Lung (tissue), 12 donors: ENCODE measurements around the gene RASL10A. TPM values are rescaled to one million over a fixed set of nuclear protein-coding genes. Genes with fewer than 3 reads are reported as not detected.

Experiments used
- ATAC-seq: fragments of 200-7000 bp; cut with Tn5 transposase; one replicate; pipeline ENCODE4 v1.9.1; 2020; ENCODE audit warnings: moderate number of reproducible peaks; ENCODE audit not compliant: insufficient read depth, low FRiP score
- DNase-seq, 3 donors: peaks; one replicate each; pipeline ENCODE4 v3.0.0-alpha.2; 2013 to 2017
- H3K27ac ChIP-seq, 2 donors: one replicate each; pipeline ENCODE4 v1.5.1; 2013; ENCODE audit warnings: mild to moderate bottlenecking in 2 of 2, moderate library complexity in 2 of 2, control low read depth in 1 of 2, inconsistent platforms in 1 of 2, low read depth in 1 of 2, low read length in 1 of 2
- H3K27me3 ChIP-seq, 3 donors: one replicate each; pipeline ENCODE4 v1.5.1; 2013; ENCODE audit warnings: low read length in 2 of 3; ENCODE audit not compliant: control insufficient read depth in 3 of 3, insufficient read depth in 3 of 3
- H3K36me3 ChIP-seq, 4 donors: one replicate each; pipeline ENCODE4 v1.5.1; 2013; ENCODE audit warnings: low read length in 4 of 4, mild to moderate bottlenecking in 1 of 4, moderate library complexity in 1 of 4; ENCODE audit not compliant: control insufficient read depth in 4 of 4, insufficient read depth in 4 of 4
- H3K4me1 ChIP-seq, 5 donors: one replicate each; pipeline ENCODE4 v1.5.1; 2013; ENCODE audit warnings: low read length in 5 of 5, mild to moderate bottlenecking in 2 of 5, moderate library complexity in 1 of 5; ENCODE audit not compliant: control insufficient read depth in 5 of 5, insufficient read depth in 5 of 5
- H3K4me3 ChIP-seq: one replicate; pipeline ENCODE4 v1.5.1; 2013; ENCODE audit warnings: mild to moderate bottlenecking, control low read depth, moderate library complexity
- H3K9ac ChIP-seq, 2 donors: one replicate each; pipeline ENCODE4 v1.5.1; 2013; ENCODE audit warnings: low read length in 2 of 2, control low read depth in 1 of 2; ENCODE audit not compliant: insufficient read depth in 1 of 2
- H3K9me3 ChIP-seq, 4 donors: one replicate each; pipeline ENCODE4 v1.5.1; 2013; ENCODE audit warnings: low read length in 3 of 4, mild to moderate bottlenecking in 1 of 4, moderate library complexity in 1 of 4; ENCODE audit not compliant: control insufficient read depth in 4 of 4, insufficient read depth in 3 of 4
- whole genome bisulfite sequencing, 2 donors: extraction: QIAGEN DNeasy Blood & Tissue Kit; methylation state at CpG; one replicate each; pipeline ENCODE4 v1.1.7; 2013; 5-methylcytosine and 5-hydroxymethylcytosine counted together
- polyA plus RNA-seq, 2 donors: library from polyadenylated mRNA; stranded (reverse); fragments of 200-250 nt; gene quantifications; one replicate each; pipeline ENCODE4 v1.2.1, GENCODE V29; 2013
- total RNA-seq, 2 donors: library from RNA; depleted of rRNA in 1 of 2; stranded (reverse); fragments of >200 nt in 1 of 2; gene quantifications; one replicate each; pipeline ENCODE4 v1.2.1, GENCODE V29; 2014 to 2021
- TF ChIP-seq, protein P1 (sequence below): IDR thresholded peaks from 2 replicates; pipeline ENCODE4 v1.5.1; 2012; ENCODE audit warnings: mild to moderate bottlenecking; ENCODE audit errors: control extremely low read depth, extremely low read depth
- donor health status: control.
- donor health status: control.
- donor health status: Bipolar disorder and iron deficiency.
- donor health status: healthy.
- donor health status: DM: yes; HTN: yes; CAD: no.

RASL10A gene
- total and polyA plus RNA-seq, 4 donors = 0.71 to 3.3 (median 2.0) TPM; not detected in 1

DNA sequence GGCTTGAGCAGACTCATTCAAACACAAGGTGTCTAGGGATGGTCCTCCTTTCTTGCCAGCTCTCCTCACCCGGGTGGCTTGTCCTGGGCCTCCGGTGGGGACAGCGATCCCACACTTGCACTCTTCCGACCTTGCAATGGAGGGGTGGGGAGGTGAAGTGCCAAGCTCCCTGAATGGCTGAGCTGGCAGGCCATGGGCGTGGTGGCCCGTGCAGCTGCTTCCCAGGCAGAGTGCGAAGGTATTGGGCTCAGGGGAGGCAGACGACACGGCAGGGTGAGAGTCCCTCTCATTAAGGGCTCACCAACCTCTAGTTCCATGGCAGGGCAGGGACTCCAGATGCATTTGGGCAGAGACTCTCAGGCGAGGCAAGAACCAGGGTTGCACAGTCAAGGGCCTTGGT, 11.0 kb upstream of the RASL10A start:
- H3K36me3 ChIP-seq = peaks cover 0 to 50% (median 6%) of the 10 kb centered on the region in 4 donors
- H3K27ac ChIP-seq = no peak overlapping the region
- 93 to 95% methylated on average over 10 of the region's 10 CpGs for WGBS, 2 donors
- no peak for DNase-seq
- peaks cover 0 to 11% (median 3%) of the 10 kb centered on the region in 5 donors for H3K4me1 ChIP-seq
- no peaks in the 10 kb centered on the region for H3K9me3 ChIP-seq
- no peak overlapping the region for H3K4me3 ChIP-seq
- ATAC-seq = no peak
- no peak overlapping the region for H3K9ac ChIP-seq
- H3K27me3 ChIP-seq = no peaks in the 10 kb centered on the region
- TF ChIP-seq, protein P1, sequence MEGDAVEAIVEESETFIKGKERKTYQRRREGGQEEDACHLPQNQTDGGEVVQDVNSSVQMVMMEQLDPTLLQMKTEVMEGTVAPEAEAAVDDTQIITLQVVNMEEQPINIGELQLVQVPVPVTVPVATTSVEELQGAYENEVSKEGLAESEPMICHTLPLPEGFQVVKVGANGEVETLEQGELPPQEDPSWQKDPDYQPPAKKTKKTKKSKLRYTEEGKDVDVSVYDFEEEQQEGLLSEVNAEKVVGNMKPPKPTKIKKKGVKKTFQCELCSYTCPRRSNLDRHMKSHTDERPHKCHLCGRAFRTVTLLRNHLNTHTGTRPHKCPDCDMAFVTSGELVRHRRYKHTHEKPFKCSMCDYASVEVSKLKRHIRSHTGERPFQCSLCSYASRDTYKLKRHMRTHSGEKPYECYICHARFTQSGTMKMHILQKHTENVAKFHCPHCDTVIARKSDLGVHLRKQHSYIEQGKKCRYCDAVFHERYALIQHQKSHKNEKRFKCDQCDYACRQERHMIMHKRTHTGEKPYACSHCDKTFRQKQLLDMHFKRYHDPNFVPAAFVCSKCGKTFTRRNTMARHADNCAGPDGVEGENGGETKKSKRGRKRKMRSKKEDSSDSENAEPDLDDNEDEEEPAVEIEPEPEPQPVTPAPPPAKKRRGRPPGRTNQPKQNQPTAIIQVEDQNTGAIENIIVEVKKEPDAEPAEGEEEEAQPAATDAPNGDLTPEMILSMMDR = no peak

DNA sequence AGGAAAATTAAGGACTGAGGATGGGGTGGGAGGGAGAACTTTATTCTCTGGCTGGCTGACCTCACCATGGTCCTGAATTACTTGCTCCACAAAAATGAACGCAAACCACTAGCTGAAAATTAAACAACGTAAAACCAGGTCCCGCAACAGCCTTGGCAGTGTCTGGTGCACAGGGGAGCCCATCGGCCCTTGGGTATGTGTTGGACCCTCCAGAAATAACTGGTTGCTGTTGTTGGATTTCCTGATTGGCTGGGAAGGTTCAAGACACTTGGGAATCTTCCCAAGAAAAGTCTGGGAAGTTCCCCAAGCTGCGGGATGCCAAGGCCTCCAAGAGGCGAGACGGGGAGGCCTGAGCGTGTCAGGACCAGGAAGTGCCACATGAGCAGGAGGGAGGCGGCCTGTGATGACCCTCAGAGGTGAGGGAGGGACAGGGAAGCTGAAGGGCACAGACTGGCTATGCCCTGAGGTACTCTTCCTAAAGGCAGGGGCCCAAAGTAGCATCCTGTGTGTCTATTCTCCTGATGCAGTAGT, 10.4 kb upstream of the RASL10A start:
- no peak for ATAC-seq
- no peak overlapping the region for H3K9ac ChIP-seq

DNA sequence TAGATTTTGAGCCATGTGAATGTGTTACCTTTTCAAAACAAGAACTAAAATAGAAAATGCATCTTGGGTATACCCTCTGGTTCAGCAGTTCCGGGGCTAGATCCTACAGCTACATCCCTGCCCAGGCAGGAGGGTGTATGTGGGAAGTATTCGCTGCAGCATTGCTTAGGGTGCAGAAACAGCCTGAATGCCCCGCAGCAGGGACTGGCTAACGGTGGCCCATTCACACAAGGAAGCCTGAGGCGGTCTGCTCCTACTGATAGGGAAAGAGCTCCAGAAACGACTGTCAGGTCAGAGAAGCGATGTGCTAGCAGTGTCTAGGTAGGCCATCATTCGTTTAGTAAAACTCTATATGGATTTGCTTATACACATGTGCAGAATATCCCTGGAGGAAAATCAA, 9.9 kb upstream of the RASL10A start:
- H3K27ac ChIP-seq = no peak overlapping the region

More for the DNA sequence above, 10.4 kb upstream of the RASL10A start:
- WGBS, 2 donors = 70 to 79% methylated on average over 9 of the region's 9 CpGs
- DNase-seq = no peak
- H3K27ac ChIP-seq = no peak overlapping the region
- H3K4me3 ChIP-seq = no peak overlapping the region
- TF ChIP-seq, protein P1 = no peak
- no peaks in the 10 kb centered on the region for H3K27me3 ChIP-seq
- H3K4me1 ChIP-seq = peaks cover 0 to 7% (median 0%) of the 10 kb centered on the region in 5 donors
- H3K36me3 ChIP-seq = peaks cover 0 to 44% (median 5%) of the 10 kb centered on the region in 4 donors
- H3K9me3 ChIP-seq = no peaks in the 10 kb centered on the region

More for the DNA sequence above, 9.9 kb upstream of the RASL10A start:
- WGBS, 2 donors = 85 to 86% methylated on average over 8 of the region's 8 CpGs
- no peak overlapping the region for H3K9ac ChIP-seq
- H3K9me3 ChIP-seq = no peaks in the 10 kb centered on the region
- H3K4me1 ChIP-seq = peaks cover 0 to 2% (median 0%) of the 10 kb centered on the region in 5 donors
- no peak for ATAC-seq
- peaks cover 0 to 39% (median 5%) of the 10 kb centered on the region in 4 donors for H3K36me3 ChIP-seq
- H3K4me3 ChIP-seq = no peak overlapping the region
- TF ChIP-seq, protein P1 = no peak
- H3K27me3 ChIP-seq = no peaks in the 10 kb centered on the region
- no peak for DNase-seq
